HepG2 (cell line): Measurements from ENCODE around the gene MEF2B. TPM values are rescaled to one million over a fixed set of nuclear protein-coding genes. Genes with fewer than 3 reads are reported as not detected.

ENCODE experiments used
- HMGXB3 ChIP-seq: sonication (generic); formaldehyde crosslinking; IDR thresholded peaks from 2 replicates; pipeline ENCODE4 v1.4.0; 2020; ENCODE audit warnings: missing genetic modification reagents, borderline replicate concordance
- MLXIP ChIP-seq: sonication (generic); formaldehyde crosslinking; IDR thresholded peaks from 2 replicates; pipeline ENCODE4 v1.9.0; 2021; ENCODE audit warnings: missing genetic modification reagents, borderline replicate concordance
- NKX3-1 ChIP-seq: sonication (generic); formaldehyde crosslinking; IDR thresholded peaks from 2 replicates; pipeline ENCODE4 v1.5.0; 2020; ENCODE audit warnings: missing genetic modification reagents
- NR1H2 ChIP-seq: sonication (generic); formaldehyde crosslinking; IDR thresholded peaks from 2 replicates; pipeline ENCODE4 v1.8.1; 2022; ENCODE audit warnings: low read depth, missing genetic modification reagents, borderline replicate concordance
- SPEN ChIP-seq: sonication (generic); formaldehyde crosslinking; IDR thresholded peaks from 2 replicates; pipeline ENCODE4 v1.5.1; 2020; ENCODE audit warnings: low read depth, mild to moderate bottlenecking, missing genetic modification reagents
- XRCC5 ChIP-seq: fragments of 200-400 bp; formaldehyde crosslinking; optimal IDR thresholded peaks from 2 replicates; pipeline ENCODE3; 2017; ENCODE audit warnings: mild to moderate bottlenecking, low read length
- ZBTB25 ChIP-seq: IDR thresholded peaks from 2 replicates; pipeline ENCODE4 v1.6.1; 2018; ENCODE audit warnings: missing genetic modification reagents
- ZBTB37 ChIP-seq: sonication (generic); formaldehyde crosslinking; IDR thresholded peaks from 2 replicates; pipeline ENCODE4 v1.4.0; 2020; ENCODE audit warnings: mild to moderate bottlenecking, missing genetic modification reagents
- ZFP1 ChIP-seq: IDR thresholded peaks from 2 replicates; pipeline ENCODE4 v1.6.1; 2016
- ZMAT3 ChIP-seq: sonication (generic); formaldehyde crosslinking; conservative IDR thresholded peaks from 2 replicates; pipeline ENCODE4 v1.7.0; 2021; ENCODE audit warnings: missing genetic modification reagents
- ZNF280B ChIP-seq: sonication (generic); formaldehyde crosslinking; IDR thresholded peaks from 2 replicates; pipeline ENCODE4 v1.5.0; 2020; ENCODE audit warnings: missing genetic modification reagents, mild to moderate bottlenecking, borderline replicate concordance
- ZNF331 ChIP-seq: sonication (generic); formaldehyde crosslinking; IDR thresholded peaks from 2 replicates; pipeline ENCODE4 v1.4.0; 2020; ENCODE audit warnings: missing genetic modification reagents
- ZNF33A ChIP-seq: sonication (generic); formaldehyde crosslinking; IDR thresholded peaks from 2 replicates; pipeline ENCODE4 v1.5.1; 2020; ENCODE audit warnings: missing genetic modification reagents, mild to moderate bottlenecking, moderate library complexity, borderline replicate concordance
- ZNF350 ChIP-seq: sonication (generic); formaldehyde crosslinking; IDR thresholded peaks from 2 replicates; pipeline ENCODE4 v1.4.0; 2020; ENCODE audit warnings: mild to moderate bottlenecking, low read depth, missing genetic modification reagents, borderline replicate concordance
- ZNF558 ChIP-seq: sonication (generic); formaldehyde crosslinking; IDR thresholded peaks from 2 replicates; pipeline ENCODE4 v1.9.0; 2022; ENCODE audit warnings: mild to moderate bottlenecking, missing genetic modification reagents, borderline replicate concordance
- ZNF709 ChIP-seq: sonication (generic); formaldehyde crosslinking; IDR thresholded peaks from 2 replicates; pipeline ENCODE4 v1.5.0; 2020; ENCODE audit warnings: mild to moderate bottlenecking, missing genetic modification reagents
- ZNF746 ChIP-seq: sonication (generic); formaldehyde crosslinking; IDR thresholded peaks from 2 replicates; pipeline ENCODE4 v1.8.0; 2022; ENCODE audit warnings: mild to moderate bottlenecking, missing genetic modification reagents
- ZNF83 ChIP-seq: sonication (generic); formaldehyde crosslinking; IDR thresholded peaks from 2 replicates; pipeline ENCODE4 v1.4.0; 2020; ENCODE audit warnings: missing genetic modification reagents, mild to moderate bottlenecking, borderline replicate concordance
- polyA plus RNA-seq, 8 experiments: library from polyadenylated mRNA; depleted of rRNA in 3 of 8; stranded (reverse) in 7 of 8; unstranded in 1 of 8; fragments of >200 nt; fragmentation: Illumina TruSeq in 4 of 8; extraction: Trizol in 4 of 8; gene quantifications; 2 replicates each; pipeline versions ENCODE4 v1.2.1 to v1.2.3, GENCODE V29; 2011 to 2016; ENCODE audit warnings: low read depth in 4 of 8, missing spikeins in 1 of 8, mixed read lengths in 1 of 8; ENCODE audit not compliant: insufficient read depth in 1 of 8
- total RNA-seq, 5 experiments: library from RNA; depleted of rRNA; stranded (reverse); fragments of >200 nt; fragmentation: Illumina TruSeq; extraction: Trizol; gene quantifications; 2 replicates each; pipeline ENCODE4 v1.2.3, GENCODE V29; 2016; ENCODE audit warnings: low read depth in 1 of 5

The MEF2B gene
- total and polyA plus RNA-seq, 2 of the 13 experiments (the other 11 are each of a cell fraction or from before 2014, with no cell fraction given) = 1.2 to 1.7 TPM

- TF ChIP-seq HMGXB3 (CRISPR knock-in tag) (peak; percentile 64; the same call in 1 of the 2 replicates), NKX3-1 (CRISPR knock-in tag) (peak; percentile 83; the same call in 1 of the 2 replicates), NR1H2 (CRISPR knock-in tag) (0 out of 2 replicates have a peak, but pooled peaks have one; percentile 64), ZBTB25 (peak; percentile 72), ZNF746 (CRISPR knock-in tag) (no peak), ZFP1 (peak; percentile 49; the same call in 1 of the 2 replicates), SPEN (0 out of 2 replicates have a peak, but pooled peaks have one; percentile 29), ZNF33A (CRISPR knock-in tag) (no peak), ZMAT3 (0 out of 2 replicates have a peak, but pooled peaks have one; percentile 54), ZNF558 (CRISPR knock-in tag) (peak; percentile 62; the same call in 1 of the 2 replicates), ZNF83 (CRISPR knock-in tag) (peak; percentile 83; the same call in 1 of the 2 replicates), XRCC5 (peak; percentile 20), ZNF331 (CRISPR knock-in tag) (peak; percentile 81), ZNF709 (CRISPR knock-in tag) (peak; percentile 64; the same call in 1 of the 2 replicates), ZNF280B (peak; percentile 58; the same call in 1 of the 2 replicates), ZBTB37 (CRISPR knock-in tag) (no peak), MLXIP (CRISPR knock-in tag) (0 out of 2 replicates have a peak, but pooled peaks have one; percentile 51), ZNF350 (CRISPR knock-in tag) (no peak)
Observed at GRCh38 chr19:19214892-19215291, 44.8 kb upstream of the MEF2B start (continued).
